Measurements from ENCODE around the gene PHLDB1.

The PHLDB1 gene

DNA sequence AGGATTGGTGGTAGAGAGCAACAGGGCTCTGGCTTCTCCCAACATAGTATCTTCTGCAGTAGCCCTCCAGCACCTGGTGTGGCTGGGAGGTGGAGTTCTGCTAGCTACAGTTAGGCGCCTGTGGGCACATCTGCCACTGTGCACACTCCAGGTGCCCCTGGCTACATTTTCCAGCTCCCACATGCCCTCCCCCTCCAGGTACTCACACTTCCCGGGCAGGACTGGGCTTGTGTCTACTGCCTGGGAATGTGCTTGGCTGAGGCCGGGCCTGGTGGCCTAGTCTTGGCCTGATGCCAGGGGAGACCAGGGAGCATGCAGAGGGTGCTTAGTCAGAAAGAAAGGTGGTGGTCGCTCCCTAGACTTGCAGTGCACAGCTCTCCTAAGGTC is 15.8 kb downstream of the PHLDB1 start:
- FAIRE-seq = no peak

- no peak for FAIRE-seq
These were observed 17.7 kb downstream of the PHLDB1 start for GRCh38 chr11:118625036-118625690.

DNA sequence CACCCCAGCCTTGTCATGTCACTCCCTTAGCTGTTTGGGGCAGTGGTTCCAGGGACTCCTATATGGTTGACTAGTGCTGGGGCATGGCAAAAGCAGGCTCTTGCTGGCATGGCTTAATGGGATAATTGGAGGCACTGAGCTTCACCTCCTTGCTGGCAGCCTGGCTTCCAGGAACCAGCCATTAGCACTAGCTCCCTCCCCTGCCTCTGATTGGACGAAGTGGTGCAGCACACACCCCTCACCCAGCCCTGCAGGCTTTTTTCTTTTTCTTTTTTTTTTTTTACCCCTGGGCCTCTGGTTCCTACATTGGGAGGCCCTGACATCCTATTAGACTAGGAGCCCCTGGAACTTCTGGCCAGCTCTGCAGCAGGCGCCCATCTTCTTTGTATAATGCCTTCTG is 18.6 kb downstream of the PHLDB1 start:
- no peak for FAIRE-seq

DNA sequence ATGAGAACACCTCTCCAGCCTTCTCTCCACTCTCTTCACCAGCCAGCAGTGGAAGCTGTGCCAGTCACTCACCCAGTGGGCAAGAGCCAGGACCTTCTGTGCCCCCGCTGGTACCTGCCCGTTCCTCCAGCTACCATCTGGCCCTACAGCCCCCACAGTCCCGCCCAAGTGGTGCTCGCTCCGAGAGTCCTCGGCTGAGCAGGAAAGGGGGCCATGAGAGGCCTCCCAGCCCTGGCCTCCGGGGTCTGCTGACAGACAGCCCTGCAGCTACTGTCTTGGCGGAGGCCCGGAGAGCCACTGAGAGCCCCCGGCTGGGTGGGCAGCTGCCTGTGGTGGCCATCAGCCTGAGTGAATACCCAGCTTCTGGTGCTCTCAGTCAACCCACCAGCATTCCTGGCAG is 20.2 kb downstream of the PHLDB1 start:
- no peak for FAIRE-seq

GRCh38 chr11:118628031-118628430 is 20.6 kb downstream of the PHLDB1 start:
- no peak for FAIRE-seq

DNA sequence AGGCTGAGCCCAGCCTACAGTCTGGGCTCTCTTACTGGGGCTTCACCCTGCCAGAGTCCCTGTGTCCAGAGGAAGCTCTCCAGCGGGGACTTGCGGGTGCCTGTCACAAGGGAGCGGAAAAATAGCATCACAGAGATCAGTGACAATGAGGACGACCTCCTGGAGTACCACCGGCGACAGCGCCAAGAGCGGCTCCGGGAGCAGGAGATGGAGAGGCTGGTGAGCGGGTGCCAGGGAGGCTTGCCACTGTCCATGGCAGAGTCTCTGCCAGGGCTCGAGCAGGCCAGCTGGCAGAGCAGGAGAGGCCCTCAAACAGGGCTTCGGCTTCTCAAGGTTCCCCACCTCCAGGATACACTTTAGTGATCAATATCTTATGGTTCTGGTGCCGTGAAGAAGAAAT is 21.0 kb downstream of the PHLDB1 start:
- no peak for FAIRE-seq

DNA sequence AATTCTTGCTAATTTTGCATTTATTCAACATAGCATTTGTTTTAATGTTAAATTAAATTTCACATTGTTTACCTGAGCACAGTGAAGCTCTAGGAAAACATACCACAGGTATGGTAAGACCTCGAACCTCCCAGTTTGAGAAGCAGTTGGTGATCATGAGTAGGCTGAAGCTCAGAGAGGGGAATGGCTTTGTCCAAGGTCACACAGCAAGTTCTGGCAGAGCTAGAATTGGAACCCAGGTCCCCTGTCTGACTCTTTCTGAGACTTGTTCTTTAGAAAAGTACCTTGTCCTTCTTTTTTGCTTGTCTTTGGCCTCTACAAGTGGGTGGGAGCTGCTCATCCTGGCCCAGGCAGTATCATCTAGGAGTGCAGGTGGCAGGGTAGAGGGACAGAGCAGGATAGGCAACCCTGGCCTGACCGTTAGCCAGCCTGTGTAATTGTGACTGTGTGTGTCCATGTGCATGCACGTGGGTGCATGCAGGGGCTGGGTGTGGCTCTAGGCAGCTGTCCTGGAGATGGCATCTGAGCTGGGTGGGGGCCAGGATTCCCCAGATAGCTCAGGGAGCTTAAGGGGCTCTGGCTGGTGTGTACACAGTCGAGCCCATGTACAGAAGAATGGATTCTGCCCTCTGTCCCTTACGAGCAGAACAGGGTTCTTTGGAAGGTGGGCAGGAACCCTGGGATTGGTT is 21.6 kb downstream of the PHLDB1 start:
- FAIRE-seq = no peak

DNA sequence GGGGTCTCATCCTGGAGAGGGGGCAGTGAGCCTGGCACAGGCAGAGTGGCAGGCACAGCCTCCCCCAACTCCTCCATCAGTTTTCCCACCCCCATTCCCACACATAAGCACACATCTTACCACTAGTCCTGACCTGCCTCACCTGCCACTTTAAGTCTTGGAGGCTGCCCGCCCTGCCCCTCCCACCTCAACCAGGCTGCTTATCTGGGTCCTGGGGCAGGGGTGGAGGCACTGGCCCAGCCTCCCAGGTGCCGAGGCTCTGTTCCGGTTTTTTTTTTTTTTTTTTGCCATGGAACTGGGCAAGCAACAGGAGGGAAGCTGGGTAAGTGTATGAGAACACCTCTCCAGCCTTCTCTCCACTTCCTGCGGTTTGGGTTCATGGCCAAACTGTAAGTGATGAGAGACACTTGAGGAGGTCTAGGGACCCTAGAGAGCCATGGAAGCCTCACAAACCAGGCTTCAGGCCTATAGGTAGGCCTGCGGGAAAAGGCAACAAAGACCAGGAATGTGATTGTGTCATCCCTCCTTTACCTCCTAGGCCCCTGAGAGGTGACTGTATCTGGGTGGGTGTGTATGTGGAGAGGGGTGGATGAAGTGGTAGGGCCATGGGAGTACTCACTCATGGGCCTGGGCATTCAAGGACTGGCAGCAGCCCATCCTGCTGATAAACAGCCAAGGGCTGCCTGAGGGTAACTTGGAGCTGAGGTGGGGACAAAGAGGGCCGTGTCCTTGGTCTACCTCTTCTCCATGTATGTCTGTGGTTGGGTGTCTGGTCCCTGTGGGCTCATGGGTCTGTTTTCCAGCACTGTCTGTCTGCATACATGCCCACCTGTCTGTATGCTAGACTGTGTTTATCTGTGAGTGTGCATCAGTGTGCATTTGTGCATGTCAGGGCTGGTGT is 22.6 kb downstream of the PHLDB1 start:
- FAIRE-seq = no peak

DNA sequence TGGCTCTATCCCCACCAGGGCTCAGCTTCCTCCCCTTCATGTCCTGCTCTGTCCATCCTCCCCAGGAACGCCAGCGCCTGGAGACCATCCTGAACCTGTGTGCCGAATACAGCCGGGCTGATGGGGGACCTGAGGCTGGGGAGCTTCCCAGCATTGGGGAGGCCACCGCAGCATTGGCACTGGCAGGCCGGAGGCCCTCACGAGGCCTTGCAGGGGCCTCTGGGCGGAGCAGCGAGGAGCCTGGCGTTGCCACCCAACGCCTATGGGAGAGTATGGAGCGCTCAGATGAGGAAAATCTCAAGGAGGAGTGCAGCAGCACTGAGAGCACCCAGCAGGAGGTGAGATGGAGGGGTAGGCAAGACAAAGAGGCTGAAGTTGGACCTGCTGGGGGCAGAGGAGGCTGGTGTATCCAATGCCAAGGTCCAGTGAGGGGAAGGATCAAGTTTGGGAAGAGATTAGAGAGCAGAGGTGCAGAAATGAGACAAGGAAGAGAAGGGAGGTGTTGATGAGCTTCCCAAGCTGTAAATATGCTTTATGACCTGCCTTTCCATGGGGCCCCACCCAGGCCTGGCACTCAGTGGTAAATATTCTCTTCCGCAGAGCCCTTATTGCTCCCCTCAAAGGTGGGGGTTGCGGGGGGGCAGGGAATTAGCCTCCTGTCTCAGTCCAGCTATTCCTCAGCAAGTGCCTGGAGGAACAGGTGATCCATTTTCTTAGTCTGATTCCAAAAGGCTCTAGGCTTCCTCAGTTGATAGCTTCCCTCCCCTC is 23.9 kb downstream of the PHLDB1 start:
- FAIRE-seq = no peak

GRCh38 chr11:118632577-118633318 is 25.3 kb downstream of the PHLDB1 start:
- no peak for FAIRE-seq

GRCh38 chr11:118633319-118633690 is 25.9 kb downstream of the PHLDB1 start:
- no peak for FAIRE-seq

DNA sequence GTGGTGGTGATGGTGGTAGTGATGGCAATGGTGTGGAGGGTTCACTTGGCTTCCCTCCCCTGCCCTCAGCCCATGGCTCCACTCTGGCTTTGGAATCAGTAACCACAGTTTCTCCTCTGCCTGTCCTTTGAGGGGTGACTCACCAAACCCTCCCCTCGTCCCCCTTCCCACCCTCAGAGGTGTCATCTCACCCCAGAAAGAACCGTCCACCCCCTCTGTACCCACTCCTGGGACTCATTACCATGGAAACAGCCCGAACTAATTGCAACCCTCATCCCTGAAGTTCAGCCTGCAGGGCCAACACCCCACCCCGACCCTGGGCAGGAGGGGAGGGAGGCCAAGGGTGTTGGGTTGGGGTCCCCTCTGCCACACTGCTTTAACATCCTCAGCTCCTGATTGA is 26.6 kb downstream of the PHLDB1 start:
- FAIRE-seq = no peak

GRCh38 chr11:118634431-118635236 is 27.2 kb downstream of the PHLDB1 start:
- no peak for FAIRE-seq

DNA sequence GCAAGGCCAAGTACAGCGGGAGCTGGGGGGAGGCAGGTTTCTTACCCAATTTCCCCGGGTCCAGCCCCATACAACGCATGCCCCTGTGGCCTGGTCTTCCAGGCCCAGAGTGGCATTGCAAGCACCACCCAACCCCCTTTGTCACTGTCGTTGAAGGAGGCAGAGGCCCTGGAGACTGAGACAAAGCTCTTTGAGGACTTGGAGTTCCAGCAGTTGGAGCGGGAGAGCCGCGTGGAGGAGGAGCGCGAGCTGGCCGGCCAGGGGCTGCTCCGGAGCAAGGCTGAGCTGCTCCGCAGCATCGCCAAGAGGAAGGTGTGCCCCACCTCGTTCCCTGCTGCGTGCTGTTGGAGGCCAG is 27.8 kb downstream of the PHLDB1 start:
- no peak for FAIRE-seq

GRCh38 chr11:118635642-118636041 is 28.2 kb downstream of the PHLDB1 start:
- FAIRE-seq = no peak

- no peak for FAIRE-seq
These were observed 29.3 kb downstream of the PHLDB1 start for GRCh38 chr11:118636569-118637290.

- no peak for FAIRE-seq
These were observed 31.3 kb downstream of the PHLDB1 start for GRCh38 chr11:118638726-118639125.

DNA sequence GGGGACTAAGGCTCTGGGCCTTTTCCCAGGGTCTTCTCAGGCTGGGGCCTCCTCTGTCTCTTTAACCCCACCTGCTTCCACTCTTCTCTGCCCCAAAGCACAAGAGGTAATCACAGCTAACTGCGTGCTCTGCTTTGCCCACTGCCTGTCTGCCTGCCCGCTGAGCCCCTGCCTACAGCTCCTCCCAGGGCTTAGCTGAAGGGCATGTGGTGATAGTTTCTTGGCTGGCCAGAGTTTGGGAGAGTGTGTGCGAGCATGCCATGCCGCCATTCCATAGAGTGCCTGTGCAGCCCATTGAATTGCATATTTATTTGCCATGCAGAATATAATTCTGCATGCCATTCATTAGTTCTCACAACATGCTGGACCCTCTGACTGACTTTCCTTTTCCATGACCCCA is 32.5 kb downstream of the PHLDB1 start:
- no peak for FAIRE-seq

DNA sequence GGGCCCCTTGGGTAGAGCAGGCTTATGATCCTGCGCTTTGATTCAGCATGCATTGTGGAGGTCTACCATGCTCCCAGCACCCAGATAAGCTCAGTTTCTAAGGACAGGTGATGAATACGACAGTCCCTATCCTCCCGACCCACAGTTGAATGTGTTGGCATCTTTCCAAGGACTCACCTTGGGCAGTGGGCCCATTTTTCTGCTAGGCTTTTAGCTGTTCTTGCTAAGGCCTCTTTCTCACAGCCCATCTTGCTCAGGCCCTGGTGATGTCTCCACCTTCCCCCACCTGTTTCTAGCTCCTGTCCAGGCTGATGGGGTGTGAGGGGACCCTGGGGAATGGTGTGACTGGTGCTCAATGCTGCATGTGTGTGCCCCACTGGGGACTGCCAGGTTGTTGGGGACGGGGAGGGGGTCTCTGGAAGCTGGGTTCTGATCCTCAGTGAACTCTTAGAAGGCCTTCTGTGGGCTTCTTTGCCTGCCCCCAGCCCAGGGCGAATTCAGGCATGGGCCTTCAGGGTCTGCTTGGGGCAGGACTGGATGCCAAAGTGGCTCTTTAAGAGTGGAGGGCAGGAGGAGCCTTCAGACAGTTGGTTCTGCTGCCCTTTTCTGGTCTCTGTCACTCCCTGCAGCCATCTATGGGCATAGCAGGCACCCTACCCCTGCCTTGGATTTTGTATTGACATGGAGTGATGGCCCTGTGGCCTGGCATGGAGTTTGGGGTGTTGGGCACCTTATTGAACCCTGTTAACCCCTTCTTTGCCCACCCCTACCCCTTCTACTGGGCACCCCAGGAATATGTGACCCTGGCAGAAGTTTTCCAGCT is 33.1 kb downstream of the PHLDB1 start:
- FAIRE-seq = no peak

All from islet of Langerhans (tissue), 1 donor.